GM21360 (cell line): ENCODE data around the gene MYO7A.

Experiments
- ATAC-seq: cut with Tn5 transposase; IDR thresholded peaks from one replicate; pipeline ENCODE4 v1.9.1; 2021; ENCODE audit warnings: mild to moderate bottlenecking, moderate library complexity; ENCODE audit not compliant: unreplicated experiment

The MYO7A gene

DNA sequence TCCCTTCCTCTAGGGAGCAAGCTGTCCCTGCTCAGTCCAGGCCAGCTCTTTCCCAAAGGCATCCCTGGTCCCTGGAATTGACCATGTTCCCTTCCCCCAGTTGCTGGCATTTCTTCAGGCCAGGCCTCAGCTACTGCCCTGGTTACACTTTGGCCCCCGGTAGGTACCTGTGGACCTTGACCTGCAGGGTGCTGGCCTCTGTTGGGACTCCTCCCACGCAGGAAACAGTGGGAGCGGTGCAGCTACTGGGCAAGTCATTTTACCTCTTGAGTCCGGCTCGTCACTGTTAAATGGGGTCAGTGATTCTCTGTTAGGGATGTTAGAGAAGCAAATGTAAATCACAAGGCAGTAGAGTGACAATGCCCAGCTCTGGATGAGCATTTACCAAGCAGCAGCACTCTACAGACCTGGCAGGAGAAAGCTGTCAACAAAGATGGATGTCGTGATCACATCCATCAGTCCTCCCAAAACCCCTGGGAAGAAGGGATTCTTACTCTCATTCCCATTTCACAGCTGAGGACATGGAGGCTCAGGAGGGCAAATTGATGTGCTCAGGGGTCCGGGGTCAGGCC, 16.9 kb downstream of the MYO7A start:
- no peak for ATAC-seq

DNA sequence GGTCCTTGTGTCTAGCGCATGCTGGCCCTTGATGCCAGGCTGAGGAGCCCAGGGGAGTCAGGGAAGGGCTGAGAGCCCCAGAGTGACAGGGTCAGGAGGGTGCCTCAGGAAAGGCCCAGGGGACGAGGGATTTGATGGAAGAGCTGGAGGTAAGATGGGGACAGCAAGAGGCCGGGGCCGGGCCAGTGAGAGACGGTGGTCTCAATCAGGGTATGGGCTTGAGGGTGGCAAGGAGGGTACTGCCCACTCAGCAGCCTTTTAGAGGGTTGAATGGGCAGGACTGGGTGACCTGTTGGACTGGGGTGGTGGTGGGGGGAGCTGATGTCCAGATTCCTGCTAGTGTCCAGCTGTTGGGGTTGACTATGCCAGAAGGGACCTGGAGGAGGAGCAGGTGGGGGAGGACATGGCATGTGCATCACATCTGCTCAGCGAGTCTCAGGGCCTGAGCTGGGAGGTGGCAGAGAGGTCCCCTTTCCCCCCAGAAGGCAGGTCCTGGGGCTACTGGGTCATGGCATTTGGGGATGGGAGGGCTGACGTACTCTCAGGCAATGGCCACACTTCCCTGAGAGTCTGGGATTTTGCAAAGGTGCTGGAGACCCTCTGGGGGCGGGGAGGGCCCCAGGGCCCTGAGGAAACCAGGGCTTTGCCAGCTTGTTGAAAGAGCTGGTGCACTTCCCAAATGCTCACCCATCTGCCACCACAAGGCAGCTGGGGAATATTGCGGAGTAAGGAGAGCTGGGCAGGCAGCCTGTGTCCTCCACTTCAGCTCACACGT, 18.4 kb downstream of the MYO7A start:
- no peak for ATAC-seq

DNA sequence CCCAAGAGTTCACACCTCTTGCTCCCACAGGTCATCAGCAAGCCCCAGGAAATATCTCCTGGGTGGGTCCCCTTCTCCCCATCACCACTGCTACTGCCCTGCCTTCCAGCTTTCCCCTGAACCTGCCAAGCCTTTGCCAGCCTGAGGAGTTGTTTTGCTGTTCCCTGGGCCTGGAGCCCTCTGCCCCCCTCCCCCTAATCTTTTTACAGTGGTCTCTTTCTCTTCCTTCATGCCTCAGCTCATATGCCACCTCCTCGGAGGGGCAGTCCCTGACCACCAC, 18.9 kb downstream of the MYO7A start:
- ATAC-seq: no peak

DNA sequence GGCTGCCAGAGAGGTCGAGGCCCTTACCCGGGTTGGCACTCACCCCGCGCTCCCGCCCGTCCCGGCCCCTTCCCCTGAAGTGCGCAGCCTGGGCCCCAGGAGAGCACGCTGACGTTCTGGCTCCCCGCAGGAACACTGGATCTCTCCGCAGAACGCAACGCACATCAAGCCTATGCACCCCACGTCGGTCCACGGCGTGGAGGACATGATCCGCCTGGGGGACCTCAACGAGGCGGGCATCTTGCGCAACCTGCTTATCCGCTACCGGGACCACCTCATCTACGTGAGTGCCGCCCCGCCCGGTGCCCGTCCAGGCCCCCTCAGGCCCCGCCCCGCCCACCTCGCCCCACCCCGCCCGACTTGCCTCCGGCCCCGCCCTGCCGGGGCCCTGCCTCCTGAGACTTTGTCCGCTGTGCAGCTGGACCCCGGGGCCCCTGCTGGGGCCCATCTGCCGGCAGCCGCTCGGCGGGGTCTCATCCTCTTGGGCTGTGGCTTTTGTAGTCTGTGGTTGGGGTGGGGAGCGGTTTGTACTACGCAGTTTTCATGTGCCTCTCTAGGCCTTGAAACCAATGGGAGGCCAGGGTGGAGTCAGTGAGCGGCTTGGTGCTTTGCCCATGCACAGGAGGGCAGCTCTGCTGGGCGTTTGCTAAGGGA, 19.7 kb downstream of the MYO7A start:
- no peak for ATAC-seq

DNA sequence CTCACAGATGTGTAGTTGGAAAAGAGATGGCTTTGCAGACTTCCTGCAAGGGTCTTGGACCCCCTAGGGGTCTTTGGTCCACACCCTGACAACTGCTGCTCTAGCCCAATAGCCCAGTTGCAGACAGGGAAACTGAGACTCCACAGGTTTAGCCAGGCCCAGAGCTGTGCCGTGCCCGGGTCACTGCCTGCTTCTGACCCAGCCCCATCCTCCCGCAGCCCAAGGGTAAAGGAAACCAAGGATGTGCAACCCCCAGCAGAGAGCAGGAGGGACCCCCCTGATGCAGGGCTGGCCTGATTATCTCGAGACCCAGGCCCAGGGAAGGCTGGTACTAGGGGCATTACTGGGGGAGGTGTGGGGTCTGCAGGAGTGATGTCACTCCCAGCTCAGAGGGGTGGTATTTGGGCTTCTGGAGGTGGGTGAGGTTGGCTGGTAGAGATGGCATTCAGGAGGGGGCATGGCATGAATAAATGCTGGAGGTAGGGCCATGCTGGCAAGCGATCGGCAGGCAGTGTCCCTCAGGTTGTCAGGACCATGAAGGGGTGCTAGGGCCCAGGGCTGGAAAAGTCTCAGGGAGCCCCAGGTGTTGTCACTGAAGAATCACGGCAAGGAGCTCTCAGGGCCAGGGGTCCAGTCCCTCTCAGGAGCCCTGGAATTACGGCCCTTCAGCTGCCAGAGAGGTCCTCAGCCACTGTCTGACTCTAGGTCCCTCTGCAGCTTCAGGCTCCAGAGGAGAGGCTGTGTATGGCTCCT, 21.1 kb downstream of the MYO7A start:
- no peak for ATAC-seq

DNA sequence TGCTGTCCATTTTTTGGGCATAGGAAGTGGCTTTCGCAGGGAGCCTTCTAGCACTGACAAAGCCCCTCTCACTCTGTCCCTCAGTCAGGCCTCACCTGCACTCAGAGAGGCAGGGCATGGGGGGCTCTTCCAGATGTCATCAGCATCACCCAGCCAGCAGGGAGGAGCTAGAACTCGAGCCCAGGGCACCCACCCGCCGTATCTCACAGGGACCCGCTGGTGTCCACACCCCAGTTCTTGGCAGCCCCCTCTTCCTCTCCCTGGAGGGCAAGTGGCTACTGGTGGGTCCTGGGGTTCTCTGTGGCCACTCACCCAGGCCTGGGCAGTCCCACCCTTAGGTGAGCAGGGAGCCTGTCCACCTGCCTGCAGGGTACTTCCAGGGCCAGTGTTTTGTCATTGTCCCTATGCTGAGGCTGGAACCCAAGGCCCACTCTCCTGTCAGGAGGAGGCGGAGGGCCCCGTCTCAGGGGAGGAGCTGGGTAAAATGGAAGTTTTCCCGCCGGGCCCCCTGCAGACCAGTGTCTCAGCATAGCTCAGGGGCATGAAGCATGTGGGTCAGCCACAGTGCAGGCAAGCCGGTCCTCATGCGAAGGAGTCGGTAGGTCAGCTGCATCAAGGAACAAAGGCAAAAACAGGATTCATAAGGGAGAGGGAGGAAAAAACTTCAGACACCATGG, 21.8 kb downstream of the MYO7A start:
- ATAC-seq: no peak

DNA sequence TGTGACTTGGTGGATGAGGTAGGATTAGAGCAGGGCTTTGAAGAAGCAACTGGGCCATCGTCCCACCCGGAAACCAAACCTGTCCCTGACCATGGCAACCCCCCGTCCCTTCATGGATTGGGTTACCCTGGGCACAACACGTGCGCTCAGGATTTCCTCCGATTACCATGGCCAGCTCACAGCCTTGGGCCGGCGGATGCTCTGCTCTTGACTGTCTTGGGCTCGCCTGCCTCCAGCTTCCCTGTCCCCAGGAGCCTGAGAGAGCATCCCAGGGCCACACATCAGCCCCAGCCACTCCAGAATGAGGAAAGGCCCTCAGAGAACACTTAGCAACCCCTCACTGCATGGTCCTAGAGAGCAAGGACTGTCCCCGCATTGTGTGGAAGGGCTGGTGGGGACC, 22.8 kb downstream of the MYO7A start:
- no peak for ATAC-seq

DNA sequence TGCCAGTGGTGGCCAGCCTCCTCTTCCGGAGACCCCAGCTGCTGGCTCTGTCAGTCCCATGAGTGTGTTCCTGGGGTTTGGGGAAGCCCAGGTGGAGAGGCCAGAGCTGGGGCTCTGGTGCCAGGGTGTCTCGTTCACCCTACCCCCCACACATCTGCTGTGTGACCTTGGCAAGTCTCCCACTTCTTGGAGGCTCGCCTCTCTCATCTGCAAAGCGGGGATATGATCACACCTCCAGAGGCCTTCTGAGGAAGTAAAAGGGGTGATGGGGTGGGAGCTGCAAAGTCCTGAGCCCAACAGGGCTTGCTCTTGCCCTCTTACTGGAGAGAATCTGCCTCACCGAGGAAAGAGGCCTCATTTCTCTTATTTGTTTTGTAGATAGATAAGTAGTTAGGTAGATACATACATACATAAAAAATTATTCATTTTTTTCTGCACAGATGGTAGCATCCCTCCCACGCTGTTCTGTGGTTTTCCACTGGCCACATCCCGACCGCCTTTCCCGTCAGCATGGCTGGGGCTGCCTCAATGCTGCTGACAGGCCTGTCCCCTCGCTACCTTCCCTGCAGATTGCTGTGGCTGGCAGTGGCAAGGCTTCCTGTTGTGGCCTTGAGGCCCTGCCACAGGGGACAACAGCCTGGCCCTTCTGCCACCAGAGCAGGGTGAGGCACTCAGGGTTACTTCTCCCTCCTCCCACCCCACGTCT, 23.9 kb downstream of the MYO7A start:
- ATAC-seq: no peak

DNA sequence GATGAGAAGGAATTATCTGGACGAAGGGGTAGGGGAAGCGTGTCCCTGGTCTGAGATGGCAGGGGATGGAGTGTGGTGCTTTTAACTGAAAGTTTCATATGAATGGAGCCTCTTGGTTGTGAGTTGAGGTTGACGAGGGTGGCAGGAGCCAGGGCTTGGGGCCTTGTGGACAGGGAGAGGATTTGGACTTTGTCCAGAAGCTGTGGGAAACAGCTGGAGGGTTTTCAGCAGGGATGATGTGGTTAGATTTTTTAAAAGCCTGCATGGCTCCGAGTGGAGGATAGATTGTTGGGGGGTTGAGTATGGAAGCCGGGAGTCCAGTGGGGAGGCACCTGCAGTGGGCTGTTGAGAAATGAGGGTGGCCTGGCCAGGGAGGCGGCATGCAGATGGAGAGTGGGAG, 24.8 kb downstream of the MYO7A start:
- no peak for ATAC-seq

DNA sequence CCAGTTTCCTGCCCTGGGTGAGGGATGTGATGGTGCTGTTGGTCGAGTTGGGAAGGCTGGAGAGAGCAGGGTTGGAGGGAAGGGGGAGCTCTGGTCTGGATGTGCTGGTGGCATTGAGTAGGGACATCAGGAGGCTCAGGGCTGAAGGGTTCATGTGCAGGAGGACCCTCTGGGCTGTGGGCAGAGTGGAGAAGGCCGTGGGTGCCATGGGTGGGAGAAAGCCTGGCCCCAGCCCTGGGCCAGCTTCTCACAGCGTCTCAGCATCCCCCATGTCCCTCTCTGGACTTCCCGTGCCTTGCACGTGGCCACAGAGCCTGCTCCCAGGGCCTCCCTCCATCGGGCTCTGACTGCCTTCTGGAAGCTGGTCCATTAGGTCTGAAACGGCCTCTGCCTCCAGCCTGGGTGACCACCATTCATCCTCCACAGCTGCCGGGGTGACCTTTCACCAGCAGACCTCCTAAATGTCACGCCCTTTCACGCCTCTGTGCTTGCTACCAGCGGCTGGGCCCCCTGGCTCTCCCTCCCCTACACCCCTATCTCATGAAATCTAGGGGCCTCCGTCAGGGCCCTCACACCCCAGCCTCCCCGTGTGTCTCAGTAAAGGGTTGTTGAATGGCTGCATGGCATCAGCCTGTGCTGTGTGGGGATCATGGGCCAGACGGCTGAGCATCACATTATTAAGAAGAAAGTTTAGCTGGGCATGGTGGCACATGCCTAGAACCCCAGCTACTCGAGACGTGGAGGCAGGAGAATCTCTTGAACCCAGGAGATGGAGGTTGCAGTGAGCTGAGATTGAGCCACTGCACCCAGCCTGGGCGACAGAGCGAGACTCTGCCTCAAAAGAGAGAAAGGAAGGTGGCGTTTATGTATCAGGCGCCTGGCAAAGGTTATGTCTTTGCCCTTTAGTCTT, 25.5 kb downstream of the MYO7A start:
- no peak for ATAC-seq

DNA sequence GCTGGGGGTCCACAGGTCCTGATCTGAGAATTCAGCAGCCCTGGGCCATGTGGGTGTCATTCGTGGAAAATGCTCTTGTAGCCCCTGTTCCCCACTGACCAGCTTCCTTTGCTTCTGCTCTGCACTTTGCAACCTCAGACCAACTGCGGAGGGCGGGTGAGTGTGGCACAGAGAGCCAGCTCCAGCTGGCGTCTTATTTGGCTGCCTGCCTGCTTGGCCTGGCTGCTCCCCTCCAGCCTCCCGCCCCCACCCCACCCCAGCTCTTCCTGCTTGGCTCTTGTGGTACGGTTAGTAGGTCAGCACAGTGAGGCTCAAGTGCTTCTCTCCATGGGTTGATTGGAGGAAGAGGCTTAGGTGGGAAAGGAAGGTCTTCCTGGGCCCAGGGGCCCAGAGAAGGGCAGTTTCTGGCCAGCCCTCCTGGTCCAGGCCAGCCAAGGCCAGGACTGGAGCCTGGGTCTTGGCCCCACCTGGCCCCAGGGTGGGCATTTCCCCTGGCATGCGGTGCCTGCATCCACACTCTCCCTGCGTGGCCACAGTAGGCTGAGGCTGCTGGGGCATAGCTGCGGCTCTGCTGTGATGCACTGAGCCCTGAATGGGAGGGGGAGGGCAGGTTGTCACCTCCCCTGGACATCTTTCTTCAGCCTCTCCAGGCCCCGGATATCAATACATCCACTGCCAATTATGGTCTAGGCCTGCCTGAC, 26.5 kb downstream of the MYO7A start:
- ATAC-seq: no peak

DNA sequence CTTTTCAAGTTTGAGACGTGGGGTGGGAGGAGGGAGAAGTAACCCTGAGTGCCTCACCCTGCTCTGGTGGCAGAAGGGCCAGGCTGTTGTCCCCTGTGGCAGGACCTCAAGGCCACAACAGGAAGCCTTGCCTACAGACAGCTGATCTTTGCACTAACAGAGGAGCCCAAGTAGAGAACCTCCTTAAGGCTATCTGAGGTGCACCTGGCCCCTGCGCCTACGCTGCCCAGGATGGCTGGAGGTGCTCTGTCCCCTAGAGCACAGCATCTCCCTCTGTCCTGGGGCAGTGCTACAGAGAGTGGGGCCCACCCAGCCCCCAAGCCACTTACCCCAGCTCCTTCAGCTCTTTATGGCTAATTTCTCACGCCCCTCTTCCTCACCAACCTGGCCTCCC, 27.0 kb downstream of the MYO7A start:
- ATAC-seq: no peak

DNA sequence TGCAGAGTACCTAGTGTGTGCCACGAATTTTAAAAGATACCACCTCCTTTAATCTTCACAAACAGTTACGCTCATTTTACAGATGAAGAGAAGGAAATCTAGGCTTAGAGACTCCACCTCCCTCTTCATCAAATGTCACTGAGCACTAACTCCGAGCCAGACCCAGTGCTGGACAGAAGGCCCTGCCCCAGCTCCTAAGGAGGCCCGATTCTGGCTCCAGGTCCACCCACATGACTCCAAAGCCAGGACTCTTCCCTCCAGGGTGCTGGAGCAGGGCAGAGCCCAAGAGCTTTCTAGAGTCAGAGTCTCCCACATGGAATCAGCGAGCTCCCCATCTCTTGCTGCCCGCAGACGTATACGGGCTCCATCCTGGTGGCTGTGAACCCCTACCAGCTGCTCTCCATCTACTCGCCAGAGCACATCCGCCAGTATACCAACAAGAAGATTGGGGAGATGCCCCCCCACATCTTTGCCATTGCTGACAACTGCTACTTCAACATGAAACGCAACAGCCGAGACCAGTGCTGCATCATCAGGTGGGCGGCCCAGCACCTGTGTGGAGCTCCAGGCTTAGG, 27.6 kb downstream of the MYO7A start:
- no peak for ATAC-seq

DNA sequence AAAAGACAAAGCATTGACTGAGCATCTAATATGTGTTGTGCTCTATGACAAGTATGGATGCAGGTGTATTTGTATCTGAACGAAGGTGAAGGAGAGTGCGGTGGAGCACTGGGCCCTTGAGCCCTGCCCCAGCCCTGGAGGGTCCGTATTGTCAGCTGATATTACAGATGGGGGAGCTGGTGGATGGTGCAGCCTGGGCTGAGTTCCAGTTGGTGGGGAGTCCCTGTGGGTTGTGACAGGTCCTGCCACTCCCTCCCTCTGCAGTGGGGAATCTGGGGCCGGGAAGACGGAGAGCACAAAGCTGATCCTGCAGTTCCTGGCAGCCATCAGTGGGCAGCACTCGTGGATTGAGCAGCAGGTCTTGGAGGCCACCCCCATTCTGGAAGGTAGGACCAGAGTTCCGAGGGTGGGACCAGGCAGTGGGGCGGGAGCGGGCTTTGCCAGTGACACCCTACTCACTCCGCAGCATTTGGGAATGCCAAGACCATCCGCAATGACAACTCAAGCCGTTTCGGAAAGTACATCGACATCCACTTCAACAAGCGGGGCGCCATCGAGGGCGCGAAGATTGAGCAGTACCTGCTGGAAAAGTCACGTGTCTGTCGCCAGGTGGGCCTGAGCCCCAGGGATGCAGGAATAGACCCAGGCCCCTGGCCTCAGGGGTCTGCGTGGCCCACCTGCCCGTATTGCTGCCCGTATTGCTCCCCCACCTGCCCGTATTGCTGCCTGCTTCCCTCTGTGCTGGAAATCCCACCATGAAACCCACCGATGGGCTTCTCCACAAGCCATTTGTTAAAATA, 28.6 kb downstream of the MYO7A start:
- ATAC-seq: no peak

DNA sequence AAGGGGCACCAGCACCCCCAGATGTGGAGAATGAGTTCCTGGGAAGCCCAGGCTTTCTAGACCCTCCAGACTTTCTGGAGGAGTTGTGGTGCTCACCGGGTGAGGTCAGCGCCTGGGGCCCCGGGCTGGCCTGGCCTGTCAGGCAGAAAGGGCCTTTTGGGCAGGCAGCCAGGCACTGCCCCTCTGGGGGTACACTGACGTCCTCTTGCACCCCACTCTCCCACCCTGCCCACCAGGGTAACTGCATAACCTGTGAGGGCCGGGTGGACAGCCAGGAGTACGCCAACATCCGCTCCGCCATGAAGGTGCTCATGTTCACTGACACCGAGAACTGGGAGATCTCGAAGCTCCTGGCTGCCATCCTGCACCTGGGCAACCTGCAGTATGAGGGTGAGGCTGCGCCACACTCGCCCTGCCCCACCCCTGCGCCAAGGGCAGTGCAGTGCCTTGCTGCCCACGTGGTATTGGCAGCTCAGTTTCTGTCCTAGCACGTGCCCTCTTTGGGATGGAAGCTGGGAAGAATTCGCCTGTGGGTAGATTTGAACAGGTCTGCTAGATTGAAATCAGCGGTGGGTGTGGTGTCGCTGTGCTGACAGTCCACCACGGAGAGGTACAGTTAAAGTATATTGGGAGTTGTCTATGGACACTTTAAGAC, 30.1 kb downstream of the MYO7A start:
- ATAC-seq: no peak

DNA sequence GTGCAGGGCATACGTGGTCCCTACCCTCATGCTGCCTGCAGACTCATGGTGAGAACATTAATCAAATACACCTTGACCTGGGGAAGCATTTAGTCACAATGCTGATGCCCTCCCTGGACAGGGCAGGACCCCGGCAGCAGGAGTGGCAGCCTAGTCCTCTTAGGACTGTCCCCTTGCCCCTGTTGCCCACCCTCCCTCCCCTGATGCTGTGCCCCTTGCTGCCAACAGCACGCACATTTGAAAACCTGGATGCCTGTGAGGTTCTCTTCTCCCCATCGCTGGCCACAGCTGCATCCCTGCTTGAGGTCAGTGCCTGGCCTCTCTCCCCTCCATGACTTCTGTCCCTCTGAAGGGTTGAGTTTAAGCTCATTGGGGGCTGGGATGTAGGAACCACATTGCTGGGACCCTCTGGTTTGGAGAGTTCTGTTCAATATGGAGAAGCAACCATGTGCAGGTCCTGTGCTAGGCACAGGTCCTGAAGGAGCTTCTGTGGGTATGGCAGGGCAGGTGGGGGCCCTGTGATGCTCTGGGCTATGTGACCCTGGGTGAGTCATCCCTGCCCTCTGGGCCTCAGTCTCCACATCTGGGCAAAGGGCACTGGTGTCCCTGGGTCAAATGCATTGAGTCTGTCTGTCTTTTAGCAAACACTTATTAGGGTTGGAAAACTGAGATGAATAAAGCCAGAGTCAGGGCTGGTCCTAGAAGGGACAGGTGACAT, 31.3 kb downstream of the MYO7A start:
- no peak for ATAC-seq
